ENCODE data around the gene NUDT3. TPM values are rescaled to one million over a fixed set of nuclear protein-coding genes. Genes with fewer than 3 reads are reported as not detected.

NUDT3 gene
- polyA plus RNA-seq, 1 of the 3 experiments (the other 2 are of a cell fraction): 11.9 TPM

DNA sequence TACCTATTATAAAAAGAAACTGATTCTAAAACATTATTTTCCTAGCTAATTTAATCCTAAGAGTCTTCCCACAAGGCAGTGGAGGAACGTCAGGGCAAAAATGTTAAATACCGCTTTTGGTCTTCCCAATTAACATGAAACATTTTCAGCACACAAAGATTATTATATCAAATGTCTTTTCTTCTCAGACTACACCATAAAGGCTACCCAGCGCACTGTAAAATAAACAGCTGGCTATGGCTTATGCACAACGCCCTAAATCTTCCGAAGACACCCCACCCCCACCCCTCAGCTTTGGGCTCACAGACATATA is 1.0 kb downstream of the NUDT3 start:
- 2% methylated on average over 5 of the region's 5 CpGs for WGBS (ENCODE audit: low lambda C conversion rate)
- Histone ChIP-seq H3K4me2 (peak overlapping the region; percentile 80), H2AFZ (ENCODE audit: low read depth) (peak overlapping the region; percentile 93), H3K4me1 (ENCODE audit: control insufficient read depth in 1 of 2, insufficient read depth in 2 of 2, low read depth in 1 of 2, low read length in 1 of 2) (peaks cover 3 to 12% of the 10 kb centered on the region in 2 experiments; a peak in 2 of 4 replicates), H3K4me3 (ENCODE audit: low read depth in 2 of 2, low read length in 1 of 2) (peak overlapping the region; percentile 76 to 92), H3K27ac (ENCODE audit: low read depth in 2 of 2, low read length in 1 of 2) (peak overlapping the region; percentile 62 to 87), H3K9ac (peak overlapping the region; percentile 94), H4K20me1 (ENCODE audit: insufficient read depth) (peaks cover 22% of the 10 kb centered on the region), H3K27me3 (ENCODE audit: insufficient read depth) (no peaks in the 10 kb centered on the region), H3K36me3 (replicated peaks in 1 of 2; ENCODE audit: control insufficient read depth in 1 of 2, insufficient read depth in 2 of 2, low read length in 1 of 2) (no peaks in the 10 kb centered on the region), H3K9me3 (no peaks in the 10 kb centered on the region), H3K79me2 (ENCODE audit: insufficient read depth) (peaks cover 59% of the 10 kb centered on the region), H3K9me2 (no peaks in the 10 kb centered on the region), H3F3A (replicated peaks; ENCODE audit: insufficient read depth) (peaks cover 12% of the 10 kb centered on the region)
- CTCF ChIA-PET: interaction anchor here (1.2 to 4.0 kb wide), 4 partner anchors 10 to 196 kb away, joined by 3 to 44 read pairs (median 10); partner anchors contain the start of gene SMIM29
- TF ChIP-seq, protein P1, sequence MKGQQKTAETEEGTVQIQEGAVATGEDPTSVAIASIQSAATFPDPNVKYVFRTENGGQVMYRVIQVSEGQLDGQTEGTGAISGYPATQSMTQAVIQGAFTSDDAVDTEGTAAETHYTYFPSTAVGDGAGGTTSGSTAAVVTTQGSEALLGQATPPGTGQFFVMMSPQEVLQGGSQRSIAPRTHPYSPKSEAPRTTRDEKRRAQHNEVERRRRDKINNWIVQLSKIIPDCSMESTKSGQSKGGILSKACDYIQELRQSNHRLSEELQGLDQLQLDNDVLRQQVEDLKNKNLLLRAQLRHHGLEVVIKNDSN (IDR thresholded peaks at IDR 0.05; ENCODE audit: borderline replicate concordance, low read depth): no peak
- no peak for TF ChIP-seq SMC3 (IDR thresholded peaks at IDR 0.05; ENCODE audit: low read depth, low read length)
- TF ChIP-seq FOXM1 (IDR thresholded peaks at IDR 0.05; ENCODE audit: low read depth): no peak
- no peak for TF ChIP-seq RAD21 (IDR thresholded peaks at IDR 0.05; ENCODE audit: low read length)
- TF ChIP-seq, protein P2, sequence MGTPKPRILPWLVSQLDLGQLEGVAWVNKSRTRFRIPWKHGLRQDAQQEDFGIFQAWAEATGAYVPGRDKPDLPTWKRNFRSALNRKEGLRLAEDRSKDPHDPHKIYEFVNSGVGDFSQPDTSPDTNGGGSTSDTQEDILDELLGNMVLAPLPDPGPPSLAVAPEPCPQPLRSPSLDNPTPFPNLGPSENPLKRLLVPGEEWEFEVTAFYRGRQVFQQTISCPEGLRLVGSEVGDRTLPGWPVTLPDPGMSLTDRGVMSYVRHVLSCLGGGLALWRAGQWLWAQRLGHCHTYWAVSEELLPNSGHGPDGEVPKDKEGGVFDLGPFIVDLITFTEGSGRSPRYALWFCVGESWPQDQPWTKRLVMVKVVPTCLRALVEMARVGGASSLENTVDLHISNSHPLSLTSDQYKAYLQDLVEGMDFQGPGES (IDR thresholded peaks at IDR 0.05; ENCODE audit: low read depth, low read length): no peak
- TF ChIP-seq EZH2phosphoT487 (IDR thresholded peaks at IDR 0.05; ENCODE audit: borderline replicate concordance, low read depth): no peak
- TF ChIP-seq, protein P3, sequence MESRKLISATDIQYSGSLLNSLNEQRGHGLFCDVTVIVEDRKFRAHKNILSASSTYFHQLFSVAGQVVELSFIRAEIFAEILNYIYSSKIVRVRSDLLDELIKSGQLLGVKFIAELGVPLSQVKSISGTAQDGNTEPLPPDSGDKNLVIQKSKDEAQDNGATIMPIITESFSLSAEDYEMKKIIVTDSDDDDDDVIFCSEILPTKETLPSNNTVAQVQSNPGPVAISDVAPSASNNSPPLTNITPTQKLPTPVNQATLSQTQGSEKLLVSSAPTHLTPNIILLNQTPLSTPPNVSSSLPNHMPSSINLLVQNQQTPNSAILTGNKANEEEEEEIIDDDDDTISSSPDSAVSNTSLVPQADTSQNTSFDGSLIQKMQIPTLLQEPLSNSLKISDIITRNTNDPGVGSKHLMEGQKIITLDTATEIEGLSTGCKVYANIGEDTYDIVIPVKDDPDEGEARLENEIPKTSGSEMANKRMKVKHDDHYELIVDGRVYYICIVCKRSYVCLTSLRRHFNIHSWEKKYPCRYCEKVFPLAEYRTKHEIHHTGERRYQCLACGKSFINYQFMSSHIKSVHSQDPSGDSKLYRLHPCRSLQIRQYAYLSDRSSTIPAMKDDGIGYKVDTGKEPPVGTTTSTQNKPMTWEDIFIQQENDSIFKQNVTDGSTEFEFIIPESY (IDR thresholded peaks at IDR 0.05; ENCODE audit: borderline replicate concordance, low read depth): no peak
- no peak for TF ChIP-seq EP300 (IDR thresholded peaks at IDR 0.05; ENCODE audit: borderline replicate concordance in 1 of 2, low read depth in 1 of 2, low read length in 1 of 2)
- no peak for TF ChIP-seq MXI1 (IDR thresholded peaks at IDR 0.05; ENCODE audit: low read depth, low read length)
- no peak for TF ChIP-seq RXRA (IDR thresholded peaks at IDR 0.05; ENCODE audit: borderline replicate concordance, low read depth)
- no peak for TF ChIP-seq CHD2 (IDR thresholded peaks at IDR 0.05; ENCODE audit: low read length, partially characterized antibody)
- no peak for TF ChIP-seq ELF1 (IDR thresholded peaks at IDR 0.05)
- TF ChIP-seq NFIC (IDR thresholded peaks at IDR 0.05; ENCODE audit: borderline replicate concordance): no peak
- TF ChIP-seq, protein P4, sequence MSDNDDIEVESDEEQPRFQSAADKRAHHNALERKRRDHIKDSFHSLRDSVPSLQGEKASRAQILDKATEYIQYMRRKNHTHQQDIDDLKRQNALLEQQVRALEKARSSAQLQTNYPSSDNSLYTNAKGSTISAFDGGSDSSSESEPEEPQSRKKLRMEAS (IDR thresholded peaks at IDR 0.05; ENCODE audit: low read depth): no peak
- no peak for DNase-seq
- POLR2A ChIA-PET: interaction anchor here (1.0 kb wide), 1 partner anchor 40 kb away, joined by 3 read pairs; no protein-coding TSS in a partner anchor
